ENCODE data around the gene FBXL22. TPM values are rescaled to one million over a fixed set of nuclear protein-coding genes. Genes with fewer than 3 reads are reported as not detected.

Gene FBXL22
- total RNA-seq, 1 donor from 2014 or later, result 42.4 TPM

DNA sequence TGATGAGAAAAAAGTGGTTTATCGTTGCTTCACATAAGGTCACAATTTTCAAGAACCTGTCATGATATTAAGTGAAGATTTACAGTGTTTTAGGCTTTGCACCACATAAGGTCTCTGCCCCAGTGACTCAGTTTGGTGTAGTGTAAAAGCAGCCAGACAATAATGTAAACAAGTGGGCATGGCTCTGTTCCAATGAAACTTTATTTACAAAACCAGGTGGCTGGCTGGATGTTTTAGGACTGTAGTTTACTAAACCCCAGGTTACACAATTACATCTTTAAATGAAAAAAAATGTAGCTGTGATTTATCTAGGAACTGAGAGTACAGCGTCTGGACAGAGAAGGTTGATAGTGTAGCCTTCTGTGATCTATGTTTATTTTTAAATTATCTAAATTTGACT is 9.7 kb upstream of the FBXL22 start:
- no peak for DNase-seq
- intact Hi-C loops (cut with micrococcal nuclease), result no loop called here

DNA sequence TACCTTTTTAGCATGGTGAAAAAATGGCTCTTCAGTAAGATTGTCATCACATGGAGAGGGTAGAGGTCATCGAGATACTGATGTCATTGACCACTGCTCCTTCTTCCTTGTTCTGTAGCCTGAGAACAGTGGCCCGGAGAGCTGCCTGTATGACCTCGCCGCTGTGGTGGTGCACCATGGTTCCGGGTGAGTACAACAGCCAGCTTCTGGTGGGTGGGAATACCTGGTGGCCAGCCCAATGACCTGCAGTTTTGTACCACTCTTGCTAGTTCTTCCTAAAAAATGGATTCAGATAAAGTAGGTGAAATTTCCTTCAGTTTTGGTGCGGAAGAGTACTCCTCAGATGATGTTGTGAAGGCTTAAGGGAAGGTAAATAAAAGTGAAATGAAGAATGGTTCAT is 8.4 kb upstream of the FBXL22 start:
- ATAC-seq (no peak), DNase-seq (no peak)
- intact Hi-C loops (cut with micrococcal nuclease), result no loop called here

More for the DNA sequence above, 9.7 kb upstream of the FBXL22 start:
- ATAC-seq, result no peak

- DNase-seq, result no peak
- intact Hi-C loops (cut with micrococcal nuclease), result no loop called here
- ATAC-seq, result no peak
Observed at GRCh38 chr15:63593705-63594671, 3.2 kb upstream of the FBXL22 start.

GRCh38 chr15:63595065-63595464 is 2.1 kb upstream of the FBXL22 start:
- ATAC-seq (peak; percentile 41), DNase-seq (peak; percentile 69)
- intact Hi-C loops (cut with micrococcal nuclease), result no loop called here

DNA sequence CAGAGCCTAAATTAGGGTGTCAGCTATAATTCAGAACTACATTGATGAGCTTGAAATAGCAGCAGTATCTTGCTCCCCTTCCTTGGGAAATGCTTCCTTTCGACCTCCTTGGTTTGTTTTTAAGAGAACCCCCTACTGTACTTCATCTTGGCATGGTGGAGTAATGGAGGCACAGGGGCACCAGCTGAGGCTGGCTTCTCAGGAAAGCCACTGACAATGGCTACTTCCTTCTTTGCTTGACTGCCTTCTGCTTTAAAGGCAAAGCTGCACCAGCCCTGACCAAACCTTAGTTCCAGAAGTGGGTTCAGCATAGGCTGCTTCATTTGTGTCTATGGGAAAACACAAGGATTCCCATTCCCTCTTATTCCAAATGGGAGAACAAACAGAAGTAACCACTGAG is 1.5 kb upstream of the FBXL22 start:
- ATAC-seq (no peak), DNase-seq (no peak)
- intact Hi-C loops (cut with micrococcal nuclease), result no loop called here

- intact Hi-C loops (cut with micrococcal nuclease), result no loop called here
- DNase-seq (no peak), ATAC-seq (peak; percentile 20)
Observed at GRCh38 chr15:63596676-63597037, 530 bp upstream of the FBXL22 start.

- ATAC-seq (no peak), DNase-seq (no peak)
- intact Hi-C loops (cut with micrococcal nuclease), result no loop called here
Observed at GRCh38 chr15:63597821-63598220, 634 bp downstream of the FBXL22 start.

- ATAC-seq (no peak), DNase-seq (no peak)
- intact Hi-C loops (cut with micrococcal nuclease), result no loop called here
Observed at GRCh38 chr15:63598473-63599400, 1.6 kb downstream of the FBXL22 start.

- ATAC-seq (peak; percentile 48), DNase-seq (peak; percentile 78)
- intact Hi-C loops (cut with micrococcal nuclease), result no loop called here
Observed at GRCh38 chr15:63599401-63600000, 2.3 kb downstream of the FBXL22 start.

GRCh38 chr15:63600001-63600615 is 2.9 kb downstream of the FBXL22 start:
- DNase-seq (peak; percentile 32), ATAC-seq (peak; percentile 7)
- intact Hi-C loops (cut with micrococcal nuclease), result no loop called here

GRCh38 chr15:63600616-63601025 is 3.4 kb downstream of the FBXL22 start:
- DNase-seq (peak; percentile 95), ATAC-seq (peak; percentile 70)
- intact Hi-C loops (cut with micrococcal nuclease), result no loop called here

GRCh38 chr15:63601026-63601703 is 4.0 kb downstream of the FBXL22 start:
- ATAC-seq (peak; percentile 0), DNase-seq (peak; percentile 61)
- intact Hi-C loops (cut with micrococcal nuclease), result no loop called here

DNA sequence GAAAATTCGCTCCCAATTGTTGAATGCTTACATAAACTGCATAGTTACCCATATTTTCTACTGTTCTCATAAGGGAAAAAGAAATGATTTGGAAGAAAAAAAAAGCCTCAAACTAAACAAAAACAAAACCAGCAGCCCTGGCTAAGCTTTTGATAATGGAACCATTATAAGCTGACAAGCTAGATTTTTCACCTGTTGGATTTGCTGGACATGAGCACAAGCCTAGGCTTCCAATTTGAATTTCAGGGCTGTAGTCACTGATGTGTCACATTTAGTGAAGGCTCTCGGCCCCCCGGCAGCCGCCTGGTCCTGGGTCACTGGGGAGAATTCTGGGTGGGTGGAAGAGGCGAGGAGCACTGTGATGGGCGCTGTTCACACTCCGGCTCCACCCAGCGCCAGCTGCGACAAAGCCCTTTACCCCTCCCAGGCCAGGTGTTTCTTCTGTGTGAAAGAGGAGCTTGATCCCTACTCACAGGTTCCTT is 4.6 kb downstream of the FBXL22 start:
- no peak for DNase-seq
- no peak for ATAC-seq
- intact Hi-C loops (cut with micrococcal nuclease), result no loop called here

- DNase-seq, result no peak
- intact Hi-C loops (cut with micrococcal nuclease), result no loop called here
- no peak for ATAC-seq
Observed at GRCh38 chr15:63602595-63602994, 5.4 kb downstream of the FBXL22 start.

GRCh38 chr15:63603516-63603915 is 6.3 kb downstream of the FBXL22 start:
- ATAC-seq, result no peak
- DNase-seq, result no peak
- intact Hi-C loops (cut with micrococcal nuclease), result no loop called here

DNA sequence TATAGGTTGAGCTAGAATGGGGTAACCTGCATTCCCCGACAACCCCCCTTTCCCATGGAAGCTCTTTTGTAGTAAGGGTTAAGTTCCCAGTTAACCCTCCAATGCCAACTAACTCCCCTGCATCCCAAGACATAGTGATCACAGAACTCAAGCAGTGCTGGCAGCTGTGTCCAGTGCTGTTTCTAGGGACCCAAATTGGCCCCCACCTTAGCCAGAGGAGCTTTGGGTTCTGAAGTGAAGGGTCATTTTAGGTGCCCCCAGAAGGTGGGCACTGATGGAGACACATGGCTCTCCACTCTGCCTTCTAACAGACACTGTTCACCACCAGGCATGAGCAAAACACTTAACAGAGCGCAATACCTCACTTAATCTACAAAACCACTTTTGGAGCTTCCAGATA is 7.1 kb downstream of the FBXL22 start:
- intact Hi-C loops (cut with micrococcal nuclease), result no loop called here
- no peak for DNase-seq
- no peak for ATAC-seq

DNA sequence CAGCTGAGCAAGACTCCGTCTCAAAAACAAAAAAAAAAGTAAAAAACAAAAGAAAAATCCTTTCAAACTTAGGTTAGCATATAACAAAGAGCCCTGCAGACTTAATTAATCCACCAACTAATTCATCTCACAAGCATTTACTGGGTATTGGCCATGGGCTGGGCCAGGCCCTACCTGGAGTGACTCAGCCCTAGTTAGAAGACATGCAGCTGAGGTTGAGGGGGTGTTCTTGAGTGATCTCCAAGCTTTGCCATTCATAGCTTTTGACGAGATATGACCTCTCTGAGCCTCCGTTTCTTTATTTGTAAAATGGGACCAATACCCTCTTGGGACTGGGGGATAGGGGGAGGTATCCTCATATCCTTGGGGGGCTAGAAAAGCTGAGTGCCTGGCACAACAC is 7.8 kb downstream of the FBXL22 start:
- no peak for ATAC-seq
- no peak for DNase-seq
- intact Hi-C loops (cut with micrococcal nuclease), result no loop called here

- DNase-seq (no peak), ATAC-seq (no peak)
- intact Hi-C loops (cut with micrococcal nuclease), result no loop called here
Observed at GRCh38 chr15:63605816-63606215, 8.6 kb downstream of the FBXL22 start.

- ATAC-seq, result no peak
- DNase-seq, result no peak
- intact Hi-C loops (cut with micrococcal nuclease), result no loop called here
Observed at GRCh38 chr15:63606308-63606707, 9.1 kb downstream of the FBXL22 start.

All from left ventricle myocardium superior (tissue), 1 donor.